Measurements from ENCODE around the gene DFFB.
"Not testable (repeated sequence)": the region's sequence is repeated elsewhere in the genome, so short reads cannot be mapped to it uniquely, and the experiment has no call there.

DFFB gene

GRCh38 chr1:3856923-3857790 is at the start of gene DFFB, which contains the start of gene CEP104:
Gene DFFB, plus strand, starts transcription at chr1:3857476. Its CDS starts 128 bp downstream, at chr1:3857604.
Gene CEP104, minus strand, starts transcription at chr1:3857211. Its CDS starts 4,804 bp downstream, at chr1:3852407.
- DNase-seq (ENCODE audit: low spot score) = peak; percentile 90
- TF ChIP-seq CTCF (IDR thresholded peaks at IDR 0.05) = no peak
- Histone ChIP-seq H3K4me3 (peak within 1 kb of the TSS; percentile 93), H3K27ac (peak within 1 kb of the TSS; percentile 78 to 79)

- no peak for TF ChIP-seq CTCF (IDR thresholded peaks at IDR 0.05)
- no peak overlapping the region for H3K27ac ChIP-seq
- no peak overlapping the region for H3K4me3 ChIP-seq
- DNase-seq (ENCODE audit: low spot score) = no peak
Observed at GRCh38 chr1:3807769-3808168, 49.5 kb upstream of the DFFB start.

GRCh38 chr1:3809680-3810079 is 47.6 kb upstream of the DFFB start:
- TF ChIP-seq CTCF (IDR thresholded peaks at IDR 0.05) = no peak
- Histone ChIP-seq H3K4me3 (no peak overlapping the region), H3K27ac (no peak overlapping the region)
- DNase-seq (ENCODE audit: low spot score) = no peak

GRCh38 chr1:3810149-3810761 is 47.0 kb upstream of the DFFB start:
- H3K27ac ChIP-seq; H3K4me3 ChIP-seq; DNase-seq (ENCODE audit: low spot score): not testable (repeated sequence)

- DNase-seq (ENCODE audit: low spot score) = no peak
- no peak overlapping the region for H3K27ac ChIP-seq
- no peak overlapping the region for H3K4me3 ChIP-seq
- no peak for TF ChIP-seq CTCF (IDR thresholded peaks at IDR 0.05)
Observed at GRCh38 chr1:3811595-3811911, 45.7 kb upstream of the DFFB start.

- no peak for DNase-seq (ENCODE audit: low spot score)
- H3K27ac ChIP-seq = no peak overlapping the region
- H3K4me3 ChIP-seq = no peak overlapping the region
- no peak for TF ChIP-seq CTCF (IDR thresholded peaks at IDR 0.05)
Observed at GRCh38 chr1:3814065-3814464, 43.2 kb upstream of the DFFB start.

- no peak for DNase-seq (ENCODE audit: low spot score)
- no peak overlapping the region for H3K27ac ChIP-seq
- TF ChIP-seq CTCF (IDR thresholded peaks at IDR 0.05) = no peak
- no peak overlapping the region for H3K4me3 ChIP-seq
Observed at GRCh38 chr1:3814771-3815561, 42.3 kb upstream of the DFFB start.
